Natural killer cell (primary cell): Measurements from ENCODE around the gene PPIL1. TPM values are rescaled to one million over a fixed set of nuclear protein-coding genes. Genes with fewer than 3 reads are reported as not detected.

Experiments used
- ATAC-seq, 3 donors: fragments of 150-1000 bp in 2 of 3; fragments of 200-7000 bp in 1 of 3; cut with Tn5 transposase; 1 replicate in 1 of 3; 2 replicates in 2 of 3; pipeline ENCODE4 v1.10.0; 2021; ENCODE audit warnings: mild to moderate bottlenecking in 2 of 3, moderate library complexity in 2 of 3
- DNase-seq, 2 donors: peaks; one replicate each; pipeline versions ENCODE4 v3.0.0 to v3.0.0-alpha.2; 2013 to 2021; ENCODE audit warnings: mixed read lengths in 1 of 2
- H3K27ac ChIP-seq: one replicate; pipeline ENCODE4 v1.5.1; 2013; ENCODE audit warnings: mild to moderate bottlenecking, low read length
- H3K27me3 ChIP-seq: one replicate; pipeline ENCODE4 v1.6.1; 2013; ENCODE audit warnings: low read length; ENCODE audit not compliant: control insufficient read depth, insufficient read depth
- H3K36me3 ChIP-seq: one replicate; pipeline ENCODE4 v1.6.1; 2013; ENCODE audit warnings: low read length; ENCODE audit not compliant: control insufficient read depth, insufficient read depth
- H3K4me1 ChIP-seq: one replicate; pipeline ENCODE4 v1.6.1; 2013; ENCODE audit warnings: low read length; ENCODE audit not compliant: control insufficient read depth, insufficient read depth
- H3K4me3 ChIP-seq: one replicate; pipeline ENCODE4 v1.5.1; 2013; ENCODE audit warnings: low read length
- H3K9me3 ChIP-seq: one replicate; pipeline ENCODE4 v1.6.1; 2013; ENCODE audit warnings: low read length; ENCODE audit not compliant: control insufficient read depth, insufficient read depth
- H3K27ac Mint-ChIP-seq, 2 donors: one replicate each; pipeline ENCODE4 v1.8.0; 2022; ENCODE audit warnings: mild to moderate bottlenecking in 2 of 2, mixed read lengths in 2 of 2, moderate library complexity in 1 of 2
- H3K27me3 Mint-ChIP-seq, 2 donors: one replicate each; pipeline ENCODE4 v1.8.0; 2022; ENCODE audit warnings: low read depth in 2 of 2, mixed read lengths in 2 of 2
- H3K36me3 Mint-ChIP-seq: one replicate; pipeline ENCODE4 v1.8.0; 2022; ENCODE audit warnings: mixed read lengths
- H3K4me1 Mint-ChIP-seq, 2 donors: one replicate each; pipeline ENCODE4 v1.8.0; 2022; ENCODE audit warnings: mixed read lengths in 2 of 2
- H3K4me3 Mint-ChIP-seq: one replicate; pipeline ENCODE4 v1.8.0; 2022; ENCODE audit warnings: mild to moderate bottlenecking, moderate library complexity, mixed read lengths
- H3K9me3 Mint-ChIP-seq, 2 donors: one replicate each; pipeline ENCODE4 v1.8.0; 2022; ENCODE audit warnings: mixed read lengths in 2 of 2
- WGBS: methylation state at CpG from one replicate; pipeline ENCODE4 v1.1.7; 2013; ENCODE audit warnings: missing lambda C conversion rate; ENCODE audit not compliant: insufficient coverage; 5-methylcytosine and 5-hydroxymethylcytosine counted together
- intact Hi-C: fragments of 100-400 bp; cut with micrococcal nuclease; formaldehyde crosslinking; loops from one replicate; pipeline ENCODE4 v1.14.2; 2022
- total RNA-seq, 4 donors: library from RNA; stranded (reverse); fragments of 120-200 nt in 1 of 4; gene quantifications; one replicate each; pipeline versions ENCODE4 v1.2.3 to v1.2.4, GENCODE V29; 2013 to 2022
- TF ChIP-seq, protein P1 (sequence below): fragments of 200-600 bp; IDR thresholded peaks from one replicate; pipeline ENCODE4 v1.8.0; 2022; ENCODE audit warnings: antibody characterized with exemption

Gene PPIL1
- total RNA-seq, 3 donors from 2014 or later (not counting 1 experiment from before 2014, with no cell fraction given), result 2.6 to 5.2 (median 5.1) TPM

DNA sequence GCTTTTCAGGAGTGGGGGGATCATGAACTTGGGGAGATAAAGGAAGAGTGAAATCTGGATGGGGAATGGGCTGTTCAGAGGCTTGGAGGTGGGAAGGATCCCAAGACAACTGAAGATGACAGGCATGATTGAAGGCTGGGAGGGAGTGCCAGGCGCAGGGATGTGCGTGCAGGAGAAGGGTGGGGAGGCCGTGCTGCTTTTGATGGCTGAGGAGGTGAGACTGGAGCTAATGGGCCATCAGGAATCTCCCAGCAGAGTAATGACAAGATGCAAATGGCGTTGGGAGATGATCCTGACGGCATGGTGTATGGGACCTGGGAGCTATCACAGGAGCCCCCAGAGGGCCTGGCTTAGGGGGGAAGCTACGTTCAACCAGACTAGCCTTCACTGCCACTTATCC is 36.9 kb downstream of the PPIL1 start:
- Mint-ChIP-seq H3K27me3 (peaks cover 35 to 41% of the 10 kb centered on the region in 2 donors), H3K36me3 (no peaks in the 10 kb centered on the region), H3K9me3 (no peaks in the 10 kb centered on the region), H3K27ac (no peak overlapping the region), H3K4me1 (peaks cover 6 to 21% of the 10 kb centered on the region in 2 donors), H3K4me3 (peak overlapping the region; percentile 65)
- no peaks in the 10 kb centered on the region for H3K36me3 ChIP-seq
- WGBS, result 92% methylated on average over 6 of the region's 6 CpGs
- H3K4me1 ChIP-seq, result peaks cover 22% of the 10 kb centered on the region
- ATAC-seq, result no peak
- no peak for DNase-seq
- H3K4me3 ChIP-seq, result no peak overlapping the region
- intact Hi-C loops, result no loop called here
- no peaks in the 10 kb centered on the region for H3K9me3 ChIP-seq
- no peak overlapping the region for H3K27ac ChIP-seq
- H3K27me3 ChIP-seq, result peaks cover 29% of the 10 kb centered on the region
- TF ChIP-seq, protein P1, sequence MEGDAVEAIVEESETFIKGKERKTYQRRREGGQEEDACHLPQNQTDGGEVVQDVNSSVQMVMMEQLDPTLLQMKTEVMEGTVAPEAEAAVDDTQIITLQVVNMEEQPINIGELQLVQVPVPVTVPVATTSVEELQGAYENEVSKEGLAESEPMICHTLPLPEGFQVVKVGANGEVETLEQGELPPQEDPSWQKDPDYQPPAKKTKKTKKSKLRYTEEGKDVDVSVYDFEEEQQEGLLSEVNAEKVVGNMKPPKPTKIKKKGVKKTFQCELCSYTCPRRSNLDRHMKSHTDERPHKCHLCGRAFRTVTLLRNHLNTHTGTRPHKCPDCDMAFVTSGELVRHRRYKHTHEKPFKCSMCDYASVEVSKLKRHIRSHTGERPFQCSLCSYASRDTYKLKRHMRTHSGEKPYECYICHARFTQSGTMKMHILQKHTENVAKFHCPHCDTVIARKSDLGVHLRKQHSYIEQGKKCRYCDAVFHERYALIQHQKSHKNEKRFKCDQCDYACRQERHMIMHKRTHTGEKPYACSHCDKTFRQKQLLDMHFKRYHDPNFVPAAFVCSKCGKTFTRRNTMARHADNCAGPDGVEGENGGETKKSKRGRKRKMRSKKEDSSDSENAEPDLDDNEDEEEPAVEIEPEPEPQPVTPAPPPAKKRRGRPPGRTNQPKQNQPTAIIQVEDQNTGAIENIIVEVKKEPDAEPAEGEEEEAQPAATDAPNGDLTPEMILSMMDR, result no peak

DNA sequence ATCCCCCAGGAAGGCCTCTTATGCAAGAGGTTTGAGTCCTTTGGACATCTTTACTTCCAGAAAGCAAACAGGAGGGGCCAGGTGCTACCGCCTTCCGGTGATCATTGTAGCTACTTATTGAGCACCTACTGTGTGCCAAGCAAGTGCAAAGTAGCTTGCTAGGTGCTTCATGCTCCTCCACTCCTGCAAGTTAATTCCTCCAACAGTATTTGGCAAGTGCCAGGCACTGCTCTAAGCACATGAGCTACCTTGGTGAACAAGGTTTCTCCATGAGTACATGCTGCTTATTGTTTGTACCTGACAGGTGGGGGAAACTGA is 37.6 kb downstream of the PPIL1 start:
- no peaks in the 10 kb centered on the region for H3K36me3 Mint-ChIP-seq
- H3K4me3 ChIP-seq, result no peak overlapping the region
- H3K36me3 ChIP-seq, result no peaks in the 10 kb centered on the region
- TF ChIP-seq, protein P1, result no peak
- H3K27ac ChIP-seq, result no peak overlapping the region
- H3K4me1 ChIP-seq, result peaks cover 22% of the 10 kb centered on the region
- no peak overlapping the region for H3K27ac Mint-ChIP-seq
- 95% methylated on average over 2 of the region's 2 CpGs for WGBS
- intact Hi-C loops, result no loop called here
- H3K9me3 ChIP-seq, result no peaks in the 10 kb centered on the region
- no peak for ATAC-seq
- no peak overlapping the region for H3K4me3 Mint-ChIP-seq
- peaks cover 6 to 21% of the 10 kb centered on the region in 2 donors for H3K4me1 Mint-ChIP-seq
- H3K27me3 Mint-ChIP-seq, result peaks cover 35 to 39% of the 10 kb centered on the region in 2 donors
- no peaks in the 10 kb centered on the region for H3K9me3 Mint-ChIP-seq
- DNase-seq, result no peak
- peaks cover 29% of the 10 kb centered on the region for H3K27me3 ChIP-seq

DNA sequence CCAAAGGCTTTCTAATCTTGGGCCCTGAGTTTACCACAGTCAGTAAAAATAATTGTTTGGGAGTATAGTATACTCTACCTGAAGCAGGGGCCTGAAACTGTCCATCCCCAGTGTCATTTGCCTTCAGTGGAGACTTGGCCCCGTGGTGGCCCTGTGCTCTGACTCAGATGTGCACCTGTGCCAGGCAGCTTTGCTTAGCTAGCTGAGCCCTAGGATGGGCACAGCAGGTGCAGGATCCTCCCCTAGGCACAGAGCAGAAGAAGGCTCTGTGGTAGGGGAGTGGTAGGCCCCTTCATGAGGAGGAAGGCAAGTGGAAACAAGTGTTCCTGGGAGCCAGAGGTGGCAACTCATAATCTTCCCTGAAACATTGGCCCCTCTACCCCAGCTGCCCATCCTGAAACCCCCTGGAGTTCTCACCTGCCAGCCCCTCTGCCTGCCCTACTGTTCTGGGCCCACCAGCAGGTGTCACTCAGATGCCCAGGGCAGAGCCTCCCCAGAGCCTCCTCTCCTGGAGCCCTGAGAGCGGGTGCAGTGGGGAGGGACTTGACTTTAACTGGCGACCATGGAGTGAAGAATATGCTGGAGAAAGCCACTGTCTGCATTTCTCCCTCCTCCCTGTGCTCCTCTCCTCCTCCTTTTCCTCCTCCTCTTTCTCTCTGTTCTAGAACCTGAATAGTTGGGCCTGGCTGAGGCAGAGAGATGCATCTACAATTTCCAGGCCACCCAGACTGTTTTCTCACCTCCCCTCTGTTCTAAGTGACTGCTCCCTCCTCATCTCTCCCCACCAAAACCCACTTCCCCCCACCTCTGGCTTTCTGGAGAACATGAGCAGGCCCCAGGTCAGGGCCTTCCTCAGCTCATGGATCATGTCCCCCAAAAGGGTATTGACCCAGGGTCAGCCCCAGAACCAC is 38.2 kb downstream of the PPIL1 start:
- Histone ChIP-seq H3K27ac (no peak overlapping the region), H3K4me3 (no peak overlapping the region), H3K4me1 (peaks cover 22% of the 10 kb centered on the region), H3K9me3 (no peaks in the 10 kb centered on the region), H3K36me3 (no peaks in the 10 kb centered on the region), H3K27me3 (peaks cover 29% of the 10 kb centered on the region)
- intact Hi-C loops, result no loop called here
- H3K27me3 Mint-ChIP-seq, result peaks cover 35 to 37% of the 10 kb centered on the region in 2 donors
- TF ChIP-seq, protein P1, result no peak
- peaks cover 6 to 21% of the 10 kb centered on the region in 2 donors for H3K4me1 Mint-ChIP-seq
- no peak for ATAC-seq
- H3K4me3 Mint-ChIP-seq, result no peak overlapping the region
- H3K9me3 Mint-ChIP-seq, result no peaks in the 10 kb centered on the region
- H3K36me3 Mint-ChIP-seq, result no peaks in the 10 kb centered on the region
- WGBS, result 94% methylated on average over 3 of the region's 3 CpGs
- no peak for DNase-seq
- H3K27ac Mint-ChIP-seq, result no peak overlapping the region
